Stimulated activated CD4-positive, alpha-beta T cell treated with anti-CD3 and anti-CD28 coated beads, TNF-alpha, amount 100 ng/mL, for 4 hours (primary cell): ENCODE measurements around the gene H2BK1.

Source experiments
- DNase-seq, 3 experiments: peaks; one replicate each; pipeline ENCODE4 v3.0.0-alpha.2; 2020; ENCODE audit warnings: low read depth in 3 of 3

H2BK1 gene

DNA sequence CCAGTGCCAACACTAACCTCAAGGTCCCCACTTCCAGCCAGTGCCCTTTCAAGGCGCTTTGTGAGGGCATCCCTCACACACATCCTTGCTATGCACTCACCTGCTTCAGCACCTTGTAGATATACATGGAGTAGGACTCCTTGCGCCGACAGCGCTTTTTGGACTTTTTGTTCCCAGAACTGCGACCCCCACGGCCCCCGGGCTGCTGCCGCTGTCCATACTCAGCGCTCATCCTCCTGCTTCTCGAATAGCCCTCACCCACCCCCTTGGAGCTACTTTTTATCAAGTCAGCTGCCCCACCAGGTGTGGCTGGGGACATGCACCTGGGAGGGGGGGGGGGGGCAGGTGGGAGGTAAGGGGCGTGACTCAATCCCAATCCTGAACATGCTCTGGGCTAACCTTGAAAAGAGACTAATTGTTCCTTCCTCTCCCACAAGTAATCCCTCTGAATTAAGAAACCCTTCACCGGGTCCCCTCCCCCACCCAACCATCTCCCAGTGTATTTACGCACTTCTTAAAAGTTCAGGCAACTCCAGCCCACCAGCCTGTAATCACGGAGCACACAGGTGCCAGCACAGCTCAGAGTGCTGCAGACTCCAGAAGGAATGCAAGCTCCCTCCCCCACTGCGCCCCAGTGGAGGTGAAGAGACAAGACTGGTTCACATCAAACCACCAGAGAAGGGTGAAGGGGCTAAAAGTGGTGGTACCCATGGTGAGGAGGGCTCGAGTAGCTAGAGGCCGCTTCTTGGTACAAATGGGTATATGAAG, at the start of gene H2BK1:
TSS of gene H2BK1 (minus strand) at position 402 of the 768 bp plus-strand sequence. CDS start at position 232, 170 bp downstream.
- DNase-seq, result no peak

DNA sequence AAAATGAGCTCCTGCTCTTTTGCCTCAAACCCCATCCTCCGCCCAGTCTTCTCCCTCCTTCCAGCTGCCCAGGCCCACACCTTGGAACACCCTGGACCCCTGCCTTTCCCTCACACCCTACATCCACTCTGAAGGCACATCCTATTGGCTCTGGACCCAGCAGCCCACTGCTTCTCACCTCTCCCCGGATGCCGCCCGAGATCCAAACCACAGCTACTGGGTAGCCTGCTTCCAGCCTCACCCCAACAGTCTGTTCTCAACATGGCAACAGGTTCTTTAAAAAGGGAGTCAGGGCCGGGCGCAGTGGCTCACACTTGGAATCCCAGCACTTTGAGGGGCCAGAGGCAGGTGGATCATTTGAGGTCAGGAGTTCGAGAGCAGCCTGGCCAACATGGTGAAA, 47.7 kb upstream of the H2BK1 start:
- DNase-seq, result no peak

DNA sequence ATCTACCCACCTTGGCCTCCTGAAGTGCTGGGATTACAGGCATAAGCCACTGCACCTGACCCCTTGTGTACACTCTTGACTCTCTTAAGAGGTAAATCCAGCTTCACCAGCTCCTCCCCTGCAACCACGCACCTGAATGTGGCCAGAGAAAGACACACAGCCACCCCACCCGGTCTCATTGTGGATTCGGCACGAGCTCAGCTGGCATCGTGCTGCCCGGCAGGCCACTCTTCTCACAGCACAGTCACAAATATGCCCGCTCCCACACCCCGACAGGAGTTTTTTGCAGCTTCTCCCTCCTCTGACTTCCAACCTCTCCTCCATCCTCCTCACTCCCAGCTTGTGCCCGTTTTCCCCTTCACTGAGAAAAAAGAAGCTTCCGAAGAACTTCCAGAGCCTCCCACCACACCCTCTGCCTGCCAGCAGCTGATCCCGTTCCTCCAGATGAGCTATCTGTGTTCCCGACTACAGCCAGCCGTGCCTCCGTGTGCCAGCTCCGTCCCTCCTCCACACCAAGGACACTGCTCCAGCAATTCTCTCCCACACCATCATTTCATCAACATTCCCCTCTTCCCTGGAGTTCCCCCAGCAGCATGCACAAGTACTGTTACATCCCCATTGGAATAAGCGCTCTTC, 46.2 kb upstream of the H2BK1 start:
- no peak for DNase-seq

DNA sequence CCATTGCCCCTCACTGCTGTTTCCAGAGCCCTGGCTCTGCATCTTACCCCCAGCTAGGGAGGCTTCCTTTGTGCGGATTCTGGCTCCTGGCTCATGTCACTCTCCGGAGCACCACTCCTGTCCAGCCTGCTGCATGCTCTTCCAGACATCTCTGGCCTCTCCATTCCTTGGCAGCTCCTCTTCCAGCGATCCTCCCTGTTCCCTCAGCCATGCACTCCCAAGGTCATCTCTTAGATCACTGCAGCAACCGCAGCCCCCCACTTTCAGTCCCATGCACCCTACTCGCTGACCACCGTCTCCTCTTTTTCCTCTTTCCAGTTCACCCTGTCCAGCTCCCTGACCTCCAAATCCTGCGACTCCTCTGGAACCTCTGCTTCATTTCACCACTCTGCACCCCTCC, 45.1 kb upstream of the H2BK1 start:
- no peak for DNase-seq

DNA sequence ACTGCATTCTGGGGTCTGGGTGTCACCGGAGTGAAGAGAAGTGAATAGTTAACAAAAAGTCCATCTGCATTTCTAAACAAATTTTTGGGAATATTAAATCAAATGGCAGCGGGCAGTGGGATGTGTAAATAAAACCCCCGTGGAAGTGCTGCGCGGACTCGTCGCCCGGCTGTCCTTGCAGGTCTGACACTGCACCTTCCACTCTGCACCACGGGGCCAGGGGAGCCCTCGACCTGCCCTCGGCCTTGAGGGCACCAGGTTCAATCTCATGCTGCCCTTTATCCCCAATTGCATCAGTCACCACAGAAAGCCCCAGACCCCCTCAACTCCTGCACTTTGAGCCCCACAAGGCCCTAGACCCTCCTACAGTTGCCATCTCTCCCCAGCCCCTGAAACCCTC, 44.6 kb upstream of the H2BK1 start:
- no peak for DNase-seq

DNA sequence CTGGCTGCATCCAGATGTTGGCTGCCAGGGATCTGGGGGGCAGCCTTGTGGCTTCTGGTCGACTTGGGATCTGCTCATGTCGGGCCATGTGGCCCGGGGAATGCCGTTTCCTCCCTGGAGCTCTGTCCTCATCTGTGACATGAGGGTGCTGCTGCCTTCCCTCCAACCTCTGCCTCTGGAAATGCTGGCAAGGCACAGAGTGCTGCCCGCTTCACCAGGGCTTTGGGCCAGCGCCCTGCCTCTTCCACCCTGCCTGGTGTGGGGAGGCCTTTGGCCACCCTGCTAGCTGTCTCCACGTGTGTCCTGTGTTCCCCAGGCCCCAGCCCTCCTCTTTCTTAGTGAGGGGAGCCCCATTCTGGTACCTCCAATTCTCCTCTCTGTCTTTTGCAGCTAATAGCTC, 44.0 kb upstream of the H2BK1 start:
- no peak for DNase-seq

DNA sequence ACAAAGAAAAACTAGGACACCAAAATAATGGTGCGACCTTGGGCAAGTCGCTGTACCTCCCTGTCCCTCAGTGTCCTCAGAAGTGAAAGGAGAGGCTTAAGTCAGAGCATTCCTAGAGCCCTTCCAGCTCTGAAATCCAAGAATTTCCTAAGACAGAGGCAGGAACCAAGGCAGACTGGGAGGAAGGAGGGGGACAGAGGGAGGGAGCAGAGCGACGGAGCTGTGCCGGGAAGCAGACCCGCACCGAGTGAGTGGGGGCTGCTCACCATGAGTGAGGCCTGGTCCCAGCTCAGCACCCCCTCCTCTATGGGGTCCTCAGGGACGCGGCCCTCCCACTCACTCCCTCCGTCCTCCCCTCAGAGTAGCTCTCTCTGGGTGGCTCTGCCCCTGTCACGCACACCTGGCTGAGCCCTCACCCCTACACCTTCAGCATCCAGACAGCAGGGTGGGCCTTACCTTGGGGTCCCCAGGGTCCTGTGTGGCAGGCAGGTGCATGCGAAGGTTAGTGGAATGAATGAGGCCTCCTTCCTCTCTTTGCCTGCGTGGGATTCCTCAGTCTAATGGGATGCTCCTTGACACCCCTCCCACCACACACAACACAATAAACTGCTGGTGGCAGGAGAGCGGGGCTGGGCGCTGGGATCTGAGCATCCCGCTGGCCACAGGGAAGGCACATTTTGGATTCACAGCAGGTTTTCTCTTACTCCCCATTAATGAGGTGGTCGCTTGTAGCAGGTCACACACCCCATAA, 42.8 kb upstream of the H2BK1 start:
- DNase-seq, result no peak

DNA sequence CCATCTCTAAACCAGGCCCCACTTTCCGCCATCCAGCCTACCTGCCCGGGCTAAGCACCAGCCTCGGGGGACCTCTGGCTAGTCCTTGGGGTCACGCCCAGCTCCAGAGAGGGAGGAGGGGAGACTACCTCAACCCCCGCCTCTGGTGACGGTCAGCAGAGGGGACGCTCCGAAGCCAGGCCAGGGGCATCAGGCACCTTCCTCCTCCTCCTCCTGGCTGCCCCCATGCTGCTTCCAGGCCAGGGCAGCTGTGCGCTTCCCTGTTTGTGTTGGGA, 42.2 kb upstream of the H2BK1 start:
- DNase-seq, result no peak

DNA sequence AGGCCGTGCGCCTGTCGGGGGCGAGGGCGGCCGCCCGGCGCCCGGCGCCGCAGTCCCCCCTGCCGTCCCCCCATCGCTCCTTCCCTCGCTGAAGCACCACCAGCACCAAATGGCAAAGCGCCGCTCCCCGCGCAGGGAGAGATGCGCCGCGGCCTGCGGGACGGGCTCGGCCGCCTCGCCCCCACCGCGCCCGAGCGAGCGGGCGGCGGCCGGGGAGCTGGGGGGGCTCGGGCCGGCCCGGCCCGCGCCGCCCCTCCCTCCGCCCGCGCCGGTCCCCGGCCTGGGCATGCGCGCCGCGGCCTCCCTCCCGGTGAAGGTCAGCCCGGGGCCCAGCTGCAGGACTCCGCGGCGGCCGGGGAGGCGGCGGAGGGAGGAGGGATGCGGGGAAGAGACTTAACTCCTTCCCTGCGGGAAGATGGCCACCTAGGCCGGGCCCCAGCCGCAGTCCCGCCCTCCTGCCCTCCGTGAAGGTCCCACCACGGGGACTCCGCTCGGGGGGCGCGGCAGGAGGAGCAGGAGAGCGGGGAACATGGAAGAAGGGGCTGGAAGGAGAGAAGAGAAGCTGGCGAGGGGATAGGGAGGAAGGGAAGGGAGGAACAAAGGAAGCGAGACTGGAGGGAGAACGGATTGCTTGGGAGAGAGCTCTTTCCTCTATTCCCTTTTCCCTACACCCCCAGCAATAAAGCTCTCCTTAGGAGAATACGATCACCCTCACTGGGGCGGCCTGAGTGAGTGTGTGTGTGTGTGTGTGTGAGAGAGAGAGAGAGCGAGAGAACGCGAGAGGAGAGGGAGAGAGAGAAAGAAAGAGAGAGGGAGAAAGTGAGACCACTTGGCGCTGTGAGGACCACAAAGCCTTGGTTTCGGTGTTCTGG, 41.6 kb upstream of the H2BK1 start:
- no peak for DNase-seq

DNA sequence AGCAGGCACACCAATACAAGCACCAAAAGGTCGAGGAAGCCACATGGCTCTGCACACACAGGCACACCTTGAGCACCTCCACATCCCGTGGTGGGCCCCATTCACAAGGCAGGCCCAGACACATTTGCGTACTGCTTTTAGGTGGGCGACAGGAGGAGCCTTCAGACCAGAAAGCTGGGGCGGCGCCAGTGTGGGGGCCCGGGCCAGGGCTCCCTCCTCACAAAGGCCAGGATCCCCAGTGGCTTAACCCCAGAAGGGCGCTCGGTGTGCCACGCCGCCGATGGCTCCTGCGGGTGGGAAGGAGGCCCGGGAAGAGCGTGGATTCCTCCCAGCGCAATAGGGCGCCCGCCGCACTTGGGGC, 41.0 kb upstream of the H2BK1 start:
- DNase-seq, result no peak

DNA sequence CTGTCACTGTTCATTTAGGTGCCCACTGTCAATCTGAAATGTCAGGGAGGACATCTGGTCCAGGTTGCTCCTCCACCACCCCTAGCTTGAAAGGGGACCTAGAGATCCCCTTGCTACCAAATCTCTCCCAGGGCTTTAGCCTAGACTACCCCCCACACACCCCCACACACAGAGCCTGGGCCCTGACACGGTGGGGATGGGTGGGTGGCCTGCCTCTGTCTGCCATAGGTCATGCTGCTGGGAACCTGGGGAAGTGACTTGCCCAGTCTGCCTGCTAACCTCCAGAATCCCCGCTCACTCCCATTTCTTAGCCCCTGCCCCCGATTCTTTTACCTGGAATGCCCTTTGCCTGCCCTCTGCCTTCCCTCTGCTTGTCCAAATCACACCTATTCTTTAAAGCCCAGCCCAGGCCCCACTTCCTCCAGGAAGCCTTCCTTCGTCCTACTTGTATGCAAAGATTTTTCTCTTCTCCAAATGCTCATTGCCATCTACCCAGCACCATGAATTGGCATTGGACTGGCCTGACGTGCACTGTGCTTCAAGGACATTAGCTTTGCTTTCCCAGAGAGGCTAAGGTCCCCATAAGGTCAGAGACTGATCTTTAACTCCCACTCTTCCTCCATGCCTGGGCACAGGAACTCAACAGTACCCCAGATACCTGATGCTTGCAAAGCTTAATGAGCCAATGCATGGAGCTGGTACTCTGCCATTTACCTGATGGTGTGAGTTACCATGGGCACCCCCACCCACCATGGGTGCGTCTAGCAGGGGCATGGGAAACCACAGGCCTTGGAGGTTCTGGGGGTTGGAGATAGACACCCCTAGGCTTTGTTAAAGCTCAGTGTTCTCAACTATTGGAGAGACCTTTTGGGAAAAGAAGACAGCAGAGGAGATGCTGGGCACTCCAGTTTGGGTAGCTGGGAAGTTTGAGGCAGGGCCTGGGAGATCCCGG, 40.2 kb upstream of the H2BK1 start:
- DNase-seq, result no peak

DNA sequence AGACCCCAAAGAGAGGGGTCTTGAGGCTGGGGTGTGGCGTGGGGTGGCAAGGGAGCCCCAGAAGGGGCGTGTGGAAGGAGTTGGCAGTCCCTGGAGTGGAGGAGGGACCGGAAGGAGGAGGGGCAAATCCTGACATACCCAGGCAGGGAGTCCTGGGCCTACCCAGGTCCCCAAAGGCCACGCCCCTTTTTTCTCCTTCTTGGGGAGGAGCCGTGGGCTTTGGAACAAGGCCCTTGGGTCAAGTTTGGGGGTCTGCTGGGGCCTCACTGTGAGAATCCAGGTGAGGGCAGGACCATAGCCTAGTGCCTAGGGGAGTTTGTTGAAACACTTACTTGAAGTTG, 39.4 kb upstream of the H2BK1 start:
- DNase-seq, result no peak

DNA sequence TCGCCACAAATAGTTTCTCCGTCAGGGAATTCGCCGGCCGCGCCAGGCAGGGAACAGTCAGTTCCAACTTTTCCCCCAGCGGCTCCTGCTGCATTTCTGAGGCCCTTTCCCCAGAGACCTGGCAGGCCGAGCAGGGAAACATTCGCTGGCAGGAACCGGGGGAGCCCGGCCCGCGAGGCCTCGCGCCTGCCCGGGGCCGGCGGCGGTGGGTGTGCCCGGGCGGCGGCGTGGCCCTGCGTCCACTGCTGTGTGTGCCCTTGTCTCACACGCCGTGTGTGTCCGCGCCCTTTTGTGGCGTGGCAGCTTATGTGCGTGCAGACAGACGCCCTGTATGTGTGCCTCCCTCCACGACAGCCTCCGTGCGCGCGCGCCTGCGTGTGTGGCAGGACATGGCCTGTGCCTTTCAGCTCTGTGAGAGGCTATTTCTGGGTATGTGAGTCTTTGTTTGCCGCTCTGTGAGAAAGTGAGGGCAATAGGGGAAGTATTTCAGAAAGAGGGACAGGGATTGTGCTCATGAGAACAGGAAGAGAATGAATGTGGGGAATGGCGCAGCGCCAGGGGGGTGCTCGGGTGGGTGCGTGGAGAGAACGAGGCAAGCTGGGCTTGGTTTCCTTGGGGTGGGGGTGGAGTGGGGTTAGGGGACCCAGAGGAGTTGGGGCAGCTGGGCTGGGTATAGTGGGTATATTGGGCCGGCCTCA, 38.9 kb upstream of the H2BK1 start:
- DNase-seq, result no peak

DNA sequence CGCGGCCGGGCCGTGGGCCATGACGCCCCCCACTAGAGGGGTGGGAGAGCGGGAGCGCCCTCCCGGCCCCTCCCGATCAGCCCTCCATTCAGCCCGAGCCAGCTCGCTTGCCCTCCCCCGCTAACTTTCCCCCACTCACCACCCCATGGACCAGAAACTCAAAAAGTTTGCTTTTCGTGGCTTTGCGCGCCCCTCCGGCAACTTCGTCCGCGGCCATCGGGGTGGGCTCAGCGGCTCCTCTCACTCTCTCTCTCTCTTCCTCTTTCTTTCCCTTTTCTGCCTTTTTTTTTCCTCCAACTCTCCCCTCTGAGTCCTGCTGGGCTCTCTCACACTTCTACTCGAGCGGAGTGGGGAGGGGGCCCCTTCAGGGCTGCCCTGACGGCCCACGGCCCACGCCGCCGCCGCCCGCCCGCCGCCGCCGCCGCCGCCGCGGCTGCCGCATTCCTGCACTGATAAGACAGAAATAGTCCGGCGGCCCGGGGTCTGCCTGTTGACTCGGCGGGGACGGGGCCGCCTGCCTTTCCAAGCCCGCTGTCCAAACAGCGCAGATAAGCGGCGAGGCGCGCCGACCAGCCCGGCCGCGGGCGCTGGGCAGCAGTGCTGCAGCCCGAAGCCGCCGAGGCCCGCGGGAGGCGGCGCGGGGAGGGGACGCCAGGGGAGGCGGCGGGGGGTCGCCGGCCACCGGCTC, 38.2 kb upstream of the H2BK1 start, which contains the start of gene SMARCD3:
TSS of gene SMARCD3 (minus strand) at position 349 of the 688 bp plus-strand sequence. CDS start at position 217, 132 bp downstream.
- no peak for DNase-seq

DNA sequence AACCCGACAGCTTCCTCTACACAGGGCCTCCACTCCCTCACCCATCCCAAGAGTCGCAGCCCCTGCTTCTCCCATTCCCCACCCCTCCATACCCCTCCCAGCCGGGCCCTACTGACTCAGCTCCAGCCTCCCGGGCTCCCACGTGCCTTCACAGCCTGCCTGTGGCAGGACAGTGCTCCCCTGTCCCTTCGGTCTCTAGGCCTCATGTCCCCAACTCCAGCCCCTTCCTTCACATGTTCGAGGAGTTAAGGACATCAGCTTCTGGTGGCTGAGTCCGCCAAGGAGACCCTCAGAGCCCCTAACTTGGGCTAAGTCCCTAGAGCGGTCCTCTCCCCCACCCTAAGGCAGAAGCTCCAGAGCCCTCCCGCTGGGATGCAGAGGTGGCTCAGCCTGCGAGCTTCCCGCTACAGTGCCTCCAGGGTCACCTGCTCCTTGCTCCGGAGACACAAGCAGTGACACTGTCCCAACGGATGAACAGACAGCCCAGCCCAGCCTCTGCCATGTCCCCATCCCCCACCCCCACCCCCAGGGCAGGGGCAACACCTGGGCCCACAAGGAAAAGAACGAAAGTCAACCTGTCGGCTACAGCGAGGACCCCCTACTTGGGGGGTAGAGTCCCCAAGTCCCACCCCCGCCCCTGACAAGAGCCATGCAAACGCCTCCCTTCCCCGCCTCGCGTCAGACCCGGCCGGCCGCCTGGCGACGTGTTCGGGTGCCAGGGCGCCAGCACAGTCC, 37.5 kb upstream of the H2BK1 start:
- DNase-seq, result no peak

DNA sequence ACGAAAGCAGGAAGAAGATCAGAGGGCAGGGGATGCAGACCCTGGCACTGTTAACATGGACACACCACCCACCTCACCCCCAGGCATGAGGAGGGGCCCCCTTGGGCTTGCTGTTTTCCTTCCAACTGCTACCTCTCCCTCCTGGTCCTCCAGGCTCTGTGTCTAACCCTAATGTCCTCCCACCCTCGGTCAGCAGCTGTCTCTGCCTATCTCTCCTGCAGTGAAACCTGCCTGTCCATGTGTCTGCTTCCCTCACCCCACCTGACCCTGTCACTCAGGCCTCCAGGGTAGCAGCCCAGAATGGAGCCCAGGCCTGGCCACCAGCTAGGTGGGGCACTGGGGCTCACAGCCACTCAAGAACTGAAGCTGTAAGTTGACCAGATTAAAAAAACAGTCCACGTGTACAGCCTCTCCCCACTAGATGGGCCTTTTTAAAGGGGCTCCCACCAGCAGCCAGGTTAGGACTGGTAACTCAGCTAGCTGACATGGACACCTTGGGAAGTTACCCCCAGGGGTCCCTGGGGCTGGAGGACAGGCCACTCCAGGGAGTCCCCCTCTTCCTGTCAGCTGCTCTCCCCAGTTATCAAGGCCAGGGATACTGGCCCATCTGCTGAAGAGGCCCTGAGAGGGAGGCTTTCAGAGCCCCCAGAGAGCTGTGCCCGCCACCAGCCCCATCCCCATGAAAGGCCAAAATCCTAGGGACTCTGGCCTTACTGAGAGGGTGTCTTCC, 36.7 kb upstream of the H2BK1 start:
- no peak for DNase-seq

DNA sequence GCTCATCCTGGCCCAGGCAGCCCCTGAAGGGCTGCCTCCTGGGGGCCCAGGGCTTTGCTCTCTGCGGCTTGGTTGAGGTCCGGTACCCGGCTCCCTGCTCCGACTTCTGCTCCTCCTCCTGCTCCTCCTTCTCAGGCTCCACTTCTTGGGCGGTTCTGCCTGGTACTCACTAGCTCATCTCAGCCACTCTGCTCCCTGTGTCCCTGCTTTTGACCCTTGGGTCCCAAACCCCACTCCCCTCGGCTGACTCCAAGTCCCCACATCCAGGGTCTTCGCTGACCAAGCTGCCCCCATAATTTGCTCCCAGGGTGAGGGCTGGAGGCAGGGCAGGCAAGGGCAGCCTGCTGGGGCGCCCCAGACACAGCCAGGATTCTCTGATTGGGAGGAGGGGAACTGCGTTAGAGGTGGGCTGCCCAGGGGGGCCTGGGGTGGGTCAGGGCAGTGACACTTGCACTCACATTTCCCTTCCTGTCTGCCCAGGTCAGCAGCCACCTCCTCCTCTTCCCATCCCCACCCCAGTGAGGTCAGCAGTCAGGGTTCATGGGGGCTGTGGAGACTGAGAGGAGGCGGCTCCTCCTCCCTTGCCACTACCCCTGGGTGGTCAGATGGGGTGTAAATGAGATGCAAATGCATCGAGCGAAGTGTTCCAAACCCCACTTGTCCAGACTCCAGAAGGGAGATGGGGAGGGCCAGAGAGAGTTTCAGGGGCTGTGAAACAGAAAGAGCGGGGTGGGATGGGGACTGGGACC, 36.0 kb upstream of the H2BK1 start:
- no peak for DNase-seq
